OCI-LY3 (cell line): ENCODE data around the gene ZNF827.

Experiments used
- H2AFZ ChIP-seq: fragments of 200-600, 300-600 bp; shearing (Covaris generic); 2 replicates; pipeline ENCODE4 v1.6.0; 2014; ENCODE audit warnings: antibody characterized with exemption, low read depth, low read length
- H3K27ac ChIP-seq: fragments of 200-600, 300-600 bp; sonication (generic); 2 replicates; pipeline ENCODE4 v1.5.1; 2014; ENCODE audit warnings: mild to moderate bottlenecking, low read length, moderate library complexity, mixed read lengths
- H3K27me3 ChIP-seq: fragments of 200-600, 300-600 bp; sonication (generic); 2 replicates; pipeline ENCODE4 v1.6.1; 2014; ENCODE audit warnings: low read depth, low read length, mixed read lengths
- H3K36me3 ChIP-seq: fragments of 200-600, 300-600 bp; sonication (generic); replicated peaks from 2 replicates; pipeline ENCODE3; 2014; ENCODE audit warnings: low read depth, low read length, mixed read lengths
- H3K4me1 ChIP-seq: fragments of 300-600, 200-600 bp; sonication (generic); 2 replicates; pipeline ENCODE4 v1.6.1; 2014; ENCODE audit warnings: low read length, mixed read lengths
- H3K4me2 ChIP-seq: fragments of 200-600, 300-600 bp; sonication (generic); 2 replicates; pipeline ENCODE4 v1.6.1; 2014; ENCODE audit warnings: low read length, mixed read lengths
- H3K4me3 ChIP-seq: fragments of 300-600, 200-600 bp; sonication (generic); 2 replicates; pipeline ENCODE4 v1.5.1; 2014; ENCODE audit warnings: antibody characterized with exemption, mild to moderate bottlenecking, low read length, moderate library complexity
- H3K79me2 ChIP-seq: fragments of 300-600, 200-600 bp; shearing (Covaris generic); 2 replicates; pipeline ENCODE4 v1.6.1; 2014; ENCODE audit warnings: mild to moderate bottlenecking, low read length, mixed read lengths
- H3K9ac ChIP-seq: fragments of 300-600, 200-600 bp; shearing (Covaris generic); 2 replicates; pipeline ENCODE4 v1.6.0; 2014; ENCODE audit warnings: mild to moderate bottlenecking, low read length, moderate library complexity
- H3K9me3 ChIP-seq: fragments of 200-600, 300-600 bp; shearing (Covaris generic); 2 replicates; pipeline ENCODE4 v1.6.1; 2014; ENCODE audit warnings: low read length, mixed read lengths; ENCODE audit not compliant: insufficient read depth
- H4K20me1 ChIP-seq: fragments of 200-600, 300-600 bp; sonication (generic); 2 replicates; pipeline ENCODE4 v1.6.1; 2016; ENCODE audit warnings: low read length, mixed read lengths; ENCODE audit not compliant: insufficient read depth
- CTCF ChIP-seq: fragments of 200-600, 300-600 bp; sonication (generic); IDR thresholded peaks from 2 replicates; pipeline ENCODE4 v1.5.1; 2014; ENCODE audit warnings: antibody characterized with exemption, low read length, low read depth
- EZH2phosphoT487 ChIP-seq: fragments of 200-600 bp; shearing (Covaris generic); IDR thresholded peaks from 2 replicates; pipeline ENCODE4 v1.6.1; 2018; ENCODE audit warnings: antibody characterized with exemption, mixed run types, low read depth

Gene ZNF827

GRCh38 chr4:145732895-145733880, 205.4 kb downstream of the ZNF827 start:
- no peaks in the 10 kb centered on the region for H4K20me1 ChIP-seq
- no peak for TF ChIP-seq CTCF
- no peak for TF ChIP-seq EZH2phosphoT487
- H3K27ac ChIP-seq, result no peak overlapping the region
- peaks cover 26% of the 10 kb centered on the region for H3K27me3 ChIP-seq
- peaks cover 9% of the 10 kb centered on the region; the same call in 1 of the 2 replicates for H3K4me1 ChIP-seq
- peak overlapping the region; percentile 73 for H3K9ac ChIP-seq
- H3K9me3 ChIP-seq, result no peaks in the 10 kb centered on the region
- H3K4me2 ChIP-seq, result peak overlapping the region; percentile 80
- peak overlapping the region; percentile 96 for H2AFZ ChIP-seq
- H3K4me3 ChIP-seq, result peak overlapping the region; percentile 83
- no peaks in the 10 kb centered on the region for H3K79me2 ChIP-seq
- H3K36me3 ChIP-seq, result no peaks in the 10 kb centered on the region

- no peaks in the 10 kb centered on the region for H3K9me3 ChIP-seq
- peaks cover 9% of the 10 kb centered on the region; the same call in 1 of the 2 replicates for H3K4me1 ChIP-seq
- H3K4me2 ChIP-seq, result peak overlapping the region; percentile 72
- H3K27me3 ChIP-seq, result peaks cover 26% of the 10 kb centered on the region
- H3K79me2 ChIP-seq, result no peaks in the 10 kb centered on the region
- no peaks in the 10 kb centered on the region for H4K20me1 ChIP-seq
- no peaks in the 10 kb centered on the region for H3K36me3 ChIP-seq
- no peak for TF ChIP-seq CTCF
- H3K9ac ChIP-seq, result peak overlapping the region; percentile 68
- H3K4me3 ChIP-seq, result peak overlapping the region; percentile 83
- peak overlapping the region; percentile 92 for H2AFZ ChIP-seq
- no peak overlapping the region for H3K27ac ChIP-seq
Measured at GRCh38 chr4:145732001-145732815, 206.4 kb downstream of the ZNF827 start.

- H3K4me1 ChIP-seq, result peaks cover 9% of the 10 kb centered on the region; the same call in 1 of the 2 replicates
- H3K9ac ChIP-seq, result no peak overlapping the region
- TF ChIP-seq CTCF (no peak), EZH2phosphoT487 (no peak)
- H4K20me1 ChIP-seq, result no peaks in the 10 kb centered on the region
- H2AFZ ChIP-seq, result no peak overlapping the region
- peaks cover 26% of the 10 kb centered on the region for H3K27me3 ChIP-seq
- no peaks in the 10 kb centered on the region for H3K9me3 ChIP-seq
- no peaks in the 10 kb centered on the region for H3K36me3 ChIP-seq
- H3K4me2 ChIP-seq, result no peak overlapping the region
- no peaks in the 10 kb centered on the region for H3K79me2 ChIP-seq
- no peak overlapping the region for H3K27ac ChIP-seq
- no peak overlapping the region for H3K4me3 ChIP-seq
Measured at GRCh38 chr4:145731028-145731427, 207.6 kb downstream of the ZNF827 start.

GRCh38 chr4:145730026-145730425, 208.6 kb downstream of the ZNF827 start:
- H3K9ac ChIP-seq, result no peak overlapping the region
- no peaks in the 10 kb centered on the region for H3K36me3 ChIP-seq
- H3K4me2 ChIP-seq, result no peak overlapping the region
- H3K9me3 ChIP-seq, result no peaks in the 10 kb centered on the region
- no peak overlapping the region for H3K4me3 ChIP-seq
- H3K27ac ChIP-seq, result no peak overlapping the region
- peaks cover 9% of the 10 kb centered on the region; the same call in 1 of the 2 replicates for H3K4me1 ChIP-seq
- TF ChIP-seq CTCF (no peak), EZH2phosphoT487 (no peak)
- H4K20me1 ChIP-seq, result no peaks in the 10 kb centered on the region
- no peaks in the 10 kb centered on the region for H3K79me2 ChIP-seq
- peaks cover 26% of the 10 kb centered on the region for H3K27me3 ChIP-seq
- H2AFZ ChIP-seq, result no peak overlapping the region
